Measurements from ENCODE around the gene TMEM253. TPM values are rescaled to one million over a fixed set of nuclear protein-coding genes. Genes with fewer than 3 reads are reported as not detected.

Gene TMEM253
- total RNA-seq (2022) (0.98 and 1.0 TPM in 2 replicates), Bru-seq, nascent RNA (percentile 36 among the genes with signal in this experiment), BruChase-seq, experiment 1, labeled RNA remaining after a 2-hour chase (percentile 21 among the genes with signal in this experiment), BruChase-seq, experiment 2, labeled RNA remaining after a 6-hour chase (percentile 29 among the genes with signal in this experiment)
- long read RNA-seq, partial matches to known transcripts, result 1 of 3 reads
- long read RNA-seq, other reads (novel, unspliced or antisense), result 1 of 3 reads

DNA sequence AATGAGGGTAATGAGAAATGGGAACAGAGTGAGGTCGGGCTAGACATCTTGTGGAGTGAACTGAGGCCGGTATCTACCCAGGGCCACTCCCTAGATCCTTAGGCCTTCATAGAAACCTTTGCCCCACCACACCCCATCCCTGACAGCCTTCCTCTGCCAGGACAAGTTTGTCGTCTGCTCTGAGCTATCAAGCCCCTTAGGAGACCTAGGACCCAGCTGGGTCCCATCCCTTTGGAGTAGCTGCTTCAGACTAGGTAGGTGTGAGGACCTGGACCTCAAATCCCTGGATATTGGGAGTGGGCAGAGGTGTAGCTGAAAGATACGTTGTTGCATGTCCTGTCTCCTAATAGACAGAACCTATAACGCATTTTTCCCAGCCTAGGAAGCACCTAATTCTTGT lies at the start of gene TMEM253:
Gene TMEM253, plus strand, starts transcription at position 136 of the 400 bp plus-strand sequence. CDS start 278 bp downstream, outside the sequence.
- Histone ChIP-seq H3K36me3 (ENCODE audit: control insufficient read depth, insufficient read depth, low read length) (no peaks in the 10 kb centered on the region), H3K4me3 (ENCODE audit: low read depth, low read length) (no peak within 1 kb of the TSS), H3K27me3 (replicated peaks; ENCODE audit: control insufficient read depth, insufficient read depth, low read length) (no peaks in the 10 kb centered on the region), H3K4me1 (peaks cover 39% of the 10 kb centered on the region), H3K9me3 (no peaks in the 10 kb centered on the region)
- CTCF ChIA-PET, result interaction anchor here (1.2 to 1.3 kb wide), 2 partner anchors 9 to 33 kb away, joined by 4 to 6 read pairs; no protein-coding TSS in a partner anchor
- H3K36me3 Mint-ChIP-seq (ENCODE audit: insufficient read depth, unreplicated experiment), result peaks cover 25% of the 10 kb centered on the region
- peak within 1 kb of the TSS; percentile 87 for H3K4me3 Mint-ChIP-seq (ENCODE audit: unreplicated experiment)
- H3K9me3 Mint-ChIP-seq (ENCODE audit: unreplicated experiment), result no peaks in the 10 kb centered on the region
- BruUV-seq (replicated peaks), result no TSS peak
- no peak for DNase-seq
- H3K27me3 Mint-ChIP-seq (ENCODE audit: insufficient read depth, unreplicated experiment), result no peaks in the 10 kb centered on the region
- peaks cover 47% of the 10 kb centered on the region for H3K4me1 Mint-ChIP-seq (ENCODE audit: low read depth, unreplicated experiment)
- POLR2A ChIA-PET, result no interaction called here
- H3K27ac Mint-ChIP-seq (ENCODE audit: unreplicated experiment), result peak within 1 kb of the TSS; percentile 36
- intact Hi-C loops (cut with micrococcal nuclease; ENCODE audit: unreplicated experiment), result no loop called here
- TF ChIP-seq, protein P1, sequence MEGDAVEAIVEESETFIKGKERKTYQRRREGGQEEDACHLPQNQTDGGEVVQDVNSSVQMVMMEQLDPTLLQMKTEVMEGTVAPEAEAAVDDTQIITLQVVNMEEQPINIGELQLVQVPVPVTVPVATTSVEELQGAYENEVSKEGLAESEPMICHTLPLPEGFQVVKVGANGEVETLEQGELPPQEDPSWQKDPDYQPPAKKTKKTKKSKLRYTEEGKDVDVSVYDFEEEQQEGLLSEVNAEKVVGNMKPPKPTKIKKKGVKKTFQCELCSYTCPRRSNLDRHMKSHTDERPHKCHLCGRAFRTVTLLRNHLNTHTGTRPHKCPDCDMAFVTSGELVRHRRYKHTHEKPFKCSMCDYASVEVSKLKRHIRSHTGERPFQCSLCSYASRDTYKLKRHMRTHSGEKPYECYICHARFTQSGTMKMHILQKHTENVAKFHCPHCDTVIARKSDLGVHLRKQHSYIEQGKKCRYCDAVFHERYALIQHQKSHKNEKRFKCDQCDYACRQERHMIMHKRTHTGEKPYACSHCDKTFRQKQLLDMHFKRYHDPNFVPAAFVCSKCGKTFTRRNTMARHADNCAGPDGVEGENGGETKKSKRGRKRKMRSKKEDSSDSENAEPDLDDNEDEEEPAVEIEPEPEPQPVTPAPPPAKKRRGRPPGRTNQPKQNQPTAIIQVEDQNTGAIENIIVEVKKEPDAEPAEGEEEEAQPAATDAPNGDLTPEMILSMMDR (IDR thresholded peaks at IDR 0.05; ENCODE audit: insufficient read depth in 1 of 2, low read depth in 1 of 2, low read length in 1 of 2, severe bottlenecking in 1 of 2, unreplicated experiment in 1 of 2), result no peak

DNA sequence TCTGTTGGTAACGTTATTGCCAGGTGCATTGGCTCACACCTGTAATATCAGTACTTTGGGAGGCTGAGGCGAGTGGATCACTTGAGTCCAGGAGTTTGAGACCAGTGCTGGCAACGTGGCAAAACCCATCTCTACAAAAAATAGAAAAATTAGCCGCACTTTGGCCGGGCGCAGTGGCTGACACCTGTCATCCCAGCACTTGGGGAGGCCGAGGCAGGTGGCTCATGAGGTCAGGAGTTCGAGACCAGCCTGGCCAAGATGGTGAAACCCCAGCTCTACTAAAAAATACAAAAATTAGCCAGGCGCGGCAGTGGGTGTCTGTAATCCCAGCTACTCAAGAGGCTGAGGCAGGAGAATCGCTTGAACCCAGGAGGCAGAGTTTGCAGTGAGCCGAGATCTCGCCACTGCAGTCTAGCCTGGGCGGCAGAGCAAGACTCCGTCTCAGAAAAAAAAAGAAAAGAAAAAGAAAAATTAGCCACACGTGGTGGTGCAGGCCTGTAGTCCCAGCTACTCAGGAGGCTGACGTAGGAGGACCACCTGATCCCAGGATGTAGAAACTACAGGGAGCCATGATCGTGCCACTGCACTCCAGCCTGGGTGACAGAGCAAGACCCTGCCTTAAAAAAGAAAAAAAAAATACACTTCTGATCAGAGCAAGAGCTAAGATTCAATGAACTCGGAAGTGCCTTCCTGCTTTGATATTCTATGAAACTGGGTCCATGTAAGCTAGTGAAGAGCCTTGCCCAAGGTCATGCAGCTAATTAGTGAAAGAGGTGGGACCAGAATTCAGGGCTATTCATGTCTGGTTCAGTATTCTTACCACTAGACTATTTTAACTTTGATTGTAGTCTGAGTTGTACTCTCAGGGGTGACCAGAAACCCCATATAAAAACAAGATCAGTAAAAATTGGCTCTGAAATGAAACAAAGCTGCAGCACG lies 47.4 kb upstream of the TMEM253 start:
- BruUV-seq (replicated peaks), result no TSS peak
- H3K27me3 Mint-ChIP-seq (ENCODE audit: insufficient read depth, unreplicated experiment), result no peaks in the 10 kb centered on the region
- intact Hi-C loops (cut with micrococcal nuclease; ENCODE audit: unreplicated experiment), result no loop called here
- Histone ChIP-seq H3K36me3 (ENCODE audit: control insufficient read depth, insufficient read depth, low read length) (no peaks in the 10 kb centered on the region), H3K27me3 (replicated peaks; ENCODE audit: control insufficient read depth, insufficient read depth, low read length) (no peaks in the 10 kb centered on the region), H3K9me3 (no peaks in the 10 kb centered on the region), H3K4me3 (ENCODE audit: low read depth, low read length) (no peak overlapping the region), H3K4me1 (peaks cover 17% of the 10 kb centered on the region)
- DNase-seq, result no peak
- H3K4me3 Mint-ChIP-seq (ENCODE audit: unreplicated experiment), result no peak overlapping the region
- TF ChIP-seq, protein P1 (IDR thresholded peaks at IDR 0.05; ENCODE audit: insufficient read depth in 1 of 2, low read depth in 1 of 2, low read length in 1 of 2, severe bottlenecking in 1 of 2, unreplicated experiment in 1 of 2), result no peak
- H3K4me1 Mint-ChIP-seq (ENCODE audit: low read depth, unreplicated experiment), result peaks cover 8% of the 10 kb centered on the region
- H3K27ac Mint-ChIP-seq (ENCODE audit: unreplicated experiment), result no peak overlapping the region
- ChIA-PET POLR2A (no interaction called here), CTCF (interaction anchor here (1.7 kb wide), 2 partner anchors 18 to 38 kb away, joined by 4 read pairs; no protein-coding TSS in a partner anchor)
- no peaks in the 10 kb centered on the region for H3K9me3 Mint-ChIP-seq (ENCODE audit: unreplicated experiment)
- no peaks in the 10 kb centered on the region for H3K36me3 Mint-ChIP-seq (ENCODE audit: insufficient read depth, unreplicated experiment)

DNA sequence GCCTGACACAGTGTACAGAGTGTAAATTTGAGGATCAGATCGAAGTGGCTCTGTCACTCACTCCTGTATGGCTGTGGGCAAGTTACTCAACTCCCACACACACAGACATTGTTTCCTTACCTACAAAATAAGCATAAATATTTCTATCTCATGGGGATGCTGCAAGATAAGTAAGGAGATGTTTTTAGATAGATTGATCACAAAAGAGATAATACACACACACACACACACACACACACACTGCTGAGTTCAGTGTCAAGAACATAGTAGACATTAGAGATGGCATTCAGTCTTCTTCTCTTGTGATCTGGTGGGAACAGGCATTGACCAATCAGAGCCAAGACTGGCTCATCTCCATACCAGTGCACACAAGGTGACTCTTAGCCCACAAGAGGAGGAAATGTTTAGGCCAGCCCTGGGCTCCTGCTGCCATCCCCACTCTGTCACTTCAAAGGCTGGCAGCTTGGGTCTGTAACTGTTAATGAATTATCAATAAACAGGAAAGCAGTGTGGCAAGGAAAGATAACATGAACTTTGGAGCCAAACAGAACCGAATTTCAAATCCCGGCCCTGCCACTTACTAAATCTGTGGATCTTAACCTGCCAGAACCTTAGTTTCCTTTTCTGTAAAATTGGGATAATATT lies 46.6 kb upstream of the TMEM253 start:
- POLR2A ChIA-PET, result no interaction called here
- DNase-seq, result peak; percentile 36 to 47
- TF ChIP-seq, protein P1 (IDR thresholded peaks at IDR 0.05; ENCODE audit: insufficient read depth in 1 of 2, low read depth in 1 of 2, low read length in 1 of 2, severe bottlenecking in 1 of 2, unreplicated experiment in 1 of 2), result no peak

More for the DNA sequence above, 46.6 kb upstream of the TMEM253 start:
- Histone ChIP-seq H3K27me3 (replicated peaks; ENCODE audit: control insufficient read depth, insufficient read depth, low read length) (no peaks in the 10 kb centered on the region), H3K4me1 (peaks cover 17% of the 10 kb centered on the region), H3K36me3 (ENCODE audit: control insufficient read depth, insufficient read depth, low read length) (no peaks in the 10 kb centered on the region), H3K4me3 (ENCODE audit: low read depth, low read length) (no peak overlapping the region), H3K9me3 (no peaks in the 10 kb centered on the region)
- Mint-ChIP-seq H3K4me3 (ENCODE audit: unreplicated experiment) (no peak overlapping the region), H3K9me3 (ENCODE audit: unreplicated experiment) (no peaks in the 10 kb centered on the region), H3K27ac (ENCODE audit: unreplicated experiment) (peak overlapping the region; percentile 23), H3K4me1 (ENCODE audit: low read depth, unreplicated experiment) (peaks cover 8% of the 10 kb centered on the region), H3K36me3 (ENCODE audit: insufficient read depth, unreplicated experiment) (no peaks in the 10 kb centered on the region), H3K27me3 (ENCODE audit: insufficient read depth, unreplicated experiment) (no peaks in the 10 kb centered on the region)
- CTCF ChIA-PET, result interaction anchor here (1.7 kb wide), 2 partner anchors 17 to 39 kb away, joined by 4 read pairs; no protein-coding TSS in a partner anchor
- BruUV-seq (replicated peaks), result no TSS peak
- intact Hi-C loops (cut with micrococcal nuclease; ENCODE audit: unreplicated experiment), result no loop called here
